Vagina (tissue), 2 donors: Measurements from ENCODE around the gene AATK.

Experiments
- POLR2A ChIP-seq, 2 donors: fragments of 450-650 bp; IDR thresholded peaks; one replicate each; pipeline ENCODE4 v1.6.1; 2017; ENCODE audit warnings: antibody characterized with exemption in 2 of 2, mild to moderate bottlenecking in 2 of 2, moderate library complexity in 2 of 2
- POLR2AphosphoS5 ChIP-seq, 2 donors: sonication (generic); formaldehyde crosslinking; IDR thresholded peaks; one replicate each; pipeline ENCODE4 v1.9.0; 2017; ENCODE audit warnings: antibody characterized with exemption in 2 of 2, mild to moderate bottlenecking in 2 of 2, low read depth in 1 of 2; ENCODE audit not compliant: insufficient read depth in 1 of 2
- TF ChIP-seq, protein P1 (sequence below), 3 experiments: fragments of 450-650 bp in 2 of 3; fragments of 200-600 bp in 1 of 3; sonication (generic) in 1 of 3; IDR thresholded peaks; one replicate each; pipeline ENCODE4 v1.5.1; 2017 to 2019; ENCODE audit warnings: antibody characterized with exemption in 3 of 3, mild to moderate bottlenecking in 2 of 3, moderate library complexity in 2 of 3

DNA sequence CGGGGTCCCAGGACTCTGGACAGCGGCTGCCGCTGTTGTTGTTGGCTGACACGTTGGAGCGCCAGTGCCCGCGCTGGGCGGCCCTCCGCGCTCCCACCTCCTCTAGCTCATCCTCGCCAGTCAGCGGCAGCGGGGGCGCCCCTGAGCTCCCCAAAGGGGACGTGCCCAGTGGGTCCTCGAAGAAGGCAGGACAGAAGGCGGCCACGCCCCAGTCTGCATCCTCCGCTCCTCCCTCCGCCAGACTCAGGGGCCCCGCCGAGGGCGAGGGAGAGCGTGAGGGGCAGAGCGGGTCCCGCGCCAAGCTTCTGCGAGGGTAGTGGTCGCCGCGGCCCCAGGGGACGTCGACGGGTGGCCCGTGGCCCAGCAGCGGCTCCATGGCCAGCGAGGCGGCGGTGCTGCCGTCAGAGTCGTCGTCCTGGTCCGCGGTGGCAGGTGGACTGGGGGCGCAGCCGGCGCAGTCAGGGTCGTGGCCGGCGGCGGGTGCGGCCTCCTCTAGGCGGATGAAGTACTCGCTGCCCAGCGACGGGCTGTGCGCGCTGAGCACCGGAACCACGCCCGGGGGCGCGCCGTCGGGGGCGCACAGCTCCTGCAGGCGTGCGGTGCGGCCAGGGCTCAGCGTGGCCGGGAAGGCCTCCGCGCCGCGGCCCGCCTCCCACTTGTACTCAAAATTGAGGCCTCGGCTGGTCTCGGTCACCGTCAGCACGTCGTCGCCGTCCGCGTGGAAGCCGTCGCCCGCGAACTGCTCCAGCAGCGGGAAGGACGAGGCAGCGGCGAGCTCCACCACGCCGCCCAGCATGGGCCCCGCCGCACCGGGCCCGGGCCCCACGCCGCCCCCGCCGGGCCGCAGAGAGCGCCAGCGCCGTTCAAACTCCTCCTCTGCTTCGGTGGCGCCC is 43.9 kb downstream of the AATK start:
- TF ChIP-seq POLR2A (IDR thresholded peaks at IDR 0.05) (no peak), POLR2AphosphoS5 (IDR thresholded peaks at IDR 0.05; ENCODE audit: insufficient read depth in 1 of 2, low read depth in 1 of 2) (no peak)
- TF ChIP-seq, protein P1, sequence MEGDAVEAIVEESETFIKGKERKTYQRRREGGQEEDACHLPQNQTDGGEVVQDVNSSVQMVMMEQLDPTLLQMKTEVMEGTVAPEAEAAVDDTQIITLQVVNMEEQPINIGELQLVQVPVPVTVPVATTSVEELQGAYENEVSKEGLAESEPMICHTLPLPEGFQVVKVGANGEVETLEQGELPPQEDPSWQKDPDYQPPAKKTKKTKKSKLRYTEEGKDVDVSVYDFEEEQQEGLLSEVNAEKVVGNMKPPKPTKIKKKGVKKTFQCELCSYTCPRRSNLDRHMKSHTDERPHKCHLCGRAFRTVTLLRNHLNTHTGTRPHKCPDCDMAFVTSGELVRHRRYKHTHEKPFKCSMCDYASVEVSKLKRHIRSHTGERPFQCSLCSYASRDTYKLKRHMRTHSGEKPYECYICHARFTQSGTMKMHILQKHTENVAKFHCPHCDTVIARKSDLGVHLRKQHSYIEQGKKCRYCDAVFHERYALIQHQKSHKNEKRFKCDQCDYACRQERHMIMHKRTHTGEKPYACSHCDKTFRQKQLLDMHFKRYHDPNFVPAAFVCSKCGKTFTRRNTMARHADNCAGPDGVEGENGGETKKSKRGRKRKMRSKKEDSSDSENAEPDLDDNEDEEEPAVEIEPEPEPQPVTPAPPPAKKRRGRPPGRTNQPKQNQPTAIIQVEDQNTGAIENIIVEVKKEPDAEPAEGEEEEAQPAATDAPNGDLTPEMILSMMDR (IDR thresholded peaks at IDR 0.05): no peak
